Measurements from ENCODE around the gene SMURF1.

GRCh38 chr7:99080679-99081078, 63.2 kb downstream of the SMURF1 start:
- TF ChIP-seq, protein P1, sequence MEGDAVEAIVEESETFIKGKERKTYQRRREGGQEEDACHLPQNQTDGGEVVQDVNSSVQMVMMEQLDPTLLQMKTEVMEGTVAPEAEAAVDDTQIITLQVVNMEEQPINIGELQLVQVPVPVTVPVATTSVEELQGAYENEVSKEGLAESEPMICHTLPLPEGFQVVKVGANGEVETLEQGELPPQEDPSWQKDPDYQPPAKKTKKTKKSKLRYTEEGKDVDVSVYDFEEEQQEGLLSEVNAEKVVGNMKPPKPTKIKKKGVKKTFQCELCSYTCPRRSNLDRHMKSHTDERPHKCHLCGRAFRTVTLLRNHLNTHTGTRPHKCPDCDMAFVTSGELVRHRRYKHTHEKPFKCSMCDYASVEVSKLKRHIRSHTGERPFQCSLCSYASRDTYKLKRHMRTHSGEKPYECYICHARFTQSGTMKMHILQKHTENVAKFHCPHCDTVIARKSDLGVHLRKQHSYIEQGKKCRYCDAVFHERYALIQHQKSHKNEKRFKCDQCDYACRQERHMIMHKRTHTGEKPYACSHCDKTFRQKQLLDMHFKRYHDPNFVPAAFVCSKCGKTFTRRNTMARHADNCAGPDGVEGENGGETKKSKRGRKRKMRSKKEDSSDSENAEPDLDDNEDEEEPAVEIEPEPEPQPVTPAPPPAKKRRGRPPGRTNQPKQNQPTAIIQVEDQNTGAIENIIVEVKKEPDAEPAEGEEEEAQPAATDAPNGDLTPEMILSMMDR (conservative IDR thresholded peaks at IDR 0.05; ENCODE audit: low read depth, low read length) = no peak
- no peak for TF ChIP-seq EZH2phosphoT487 (IDR thresholded peaks at IDR 0.05; ENCODE audit: borderline replicate concordance, low read length)
- TF ChIP-seq EZH2 (IDR thresholded peaks at IDR 0.05; ENCODE audit: low read length, unreplicated experiment) = no peak

Measured in PC-3 (cell line).